GM23338 (cell line): ENCODE measurements around the gene SRP54. TPM values are rescaled to one million over a fixed set of nuclear protein-coding genes. Genes with fewer than 3 reads are reported as not detected.

Source experiments
- ATAC-seq: fragments of 200-7000 bp; cut with Tn5 transposase; 3 replicates; pipeline ENCODE4 v1.9.1; 2020
- DNase-seq: peaks from one replicate; pipeline ENCODE4 v3.0.0-alpha.2; 2015; ENCODE audit warnings: low spot score
- H2AFZ ChIP-seq: fragments of 200-600 bp; sonication (generic); 2 replicates; pipeline ENCODE4 v1.8.0; 2016; ENCODE audit warnings: antibody characterized with exemption, mild to moderate bottlenecking, moderate library complexity
- H3F3A ChIP-seq: fragments of 200-600 bp; sonication (generic); replicated peaks from 2 replicates; pipeline ENCODE4 v1.8.0; 2017; ENCODE audit warnings: antibody characterized with exemption, mixed run types, low read depth
- H3K27ac ChIP-seq: fragments of 200-600 bp; sonication (generic); 2 replicates; pipeline ENCODE4 v1.6.1; 2016; ENCODE audit warnings: low read depth
- H3K27me3 ChIP-seq: fragments of 200-600 bp; sonication (generic); 2 replicates; pipeline ENCODE4 v1.8.0; 2016; ENCODE audit warnings: mild to moderate bottlenecking, mixed run types, moderate library complexity; ENCODE audit not compliant: insufficient read depth
- H3K36me3 ChIP-seq: fragments of 200-600 bp; sonication (generic); 2 replicates; pipeline ENCODE4 v1.8.0; 2016; ENCODE audit warnings: mild to moderate bottlenecking; ENCODE audit not compliant: insufficient read depth
- H3K4me1 ChIP-seq: fragments of 200-600 bp; sonication (generic); 2 replicates; pipeline ENCODE4 v1.8.0; 2016; ENCODE audit warnings: mild to moderate bottlenecking, moderate library complexity; ENCODE audit not compliant: insufficient read depth
- H3K4me2 ChIP-seq: fragments of 200-600 bp; sonication (generic); 2 replicates; pipeline ENCODE4 v1.7.1; 2017; ENCODE audit warnings: mixed run types
- H3K4me3 ChIP-seq: fragments of 200-600 bp; sonication (generic); 2 replicates; pipeline ENCODE4 v1.6.1; 2016; ENCODE audit warnings: mixed run types
- H3K79me2 ChIP-seq: fragments of 200-600 bp; sonication (generic); replicated peaks from 2 replicates; pipeline ENCODE4 v1.8.0; 2017; ENCODE audit warnings: mild to moderate bottlenecking; ENCODE audit not compliant: insufficient read depth
- H3K9me2 ChIP-seq: fragments of 200-600 bp; sonication (generic); 2 replicates; pipeline ENCODE4 v1.8.0; 2017; ENCODE audit not compliant: insufficient read depth
- H4K20me1 ChIP-seq: fragments of 200-600 bp; sonication (generic); replicated peaks from 2 replicates; pipeline ENCODE4 v1.8.0; 2017; ENCODE audit warnings: mild to moderate bottlenecking; ENCODE audit not compliant: insufficient read depth
- H3K27ac Mint-ChIP-seq: 2 replicates; pipeline ENCODE4 v1.8.0; 2020; ENCODE audit warnings: inconsistent platforms, mild to moderate bottlenecking, moderate library complexity, mixed read lengths
- H3K27me3 Mint-ChIP-seq: 3 replicates; pipeline ENCODE4 v1.8.0; 2022; ENCODE audit warnings: low read depth, mild to moderate bottlenecking, moderate library complexity, mixed read lengths, inconsistent platforms; ENCODE audit not compliant: insufficient read depth, poor library complexity
- H3K36me3 Mint-ChIP-seq: 3 replicates; pipeline ENCODE4 v1.8.0; 2021; ENCODE audit warnings: low read depth, mild to moderate bottlenecking, inconsistent platforms, moderate library complexity, mixed read lengths
- H3K4me1 Mint-ChIP-seq: 3 replicates; pipeline ENCODE4 v1.8.0; 2020; ENCODE audit warnings: mild to moderate bottlenecking, inconsistent platforms, mixed read lengths
- H3K4me3 Mint-ChIP-seq: 3 replicates; pipeline ENCODE4 v1.8.0; 2021; ENCODE audit warnings: moderate library complexity, mild to moderate bottlenecking, inconsistent platforms, mixed read lengths
- H3K9me3 Mint-ChIP-seq: 3 replicates; pipeline ENCODE4 v1.8.0; 2020; ENCODE audit warnings: moderate library complexity, mild to moderate bottlenecking, inconsistent platforms, mixed read lengths
- CREB1 ChIP-seq: fragments of 250-450 bp; sonication (Bioruptor Pico); IDR thresholded peaks from 2 replicates; pipeline ENCODE4 v1.5.0; 2020; ENCODE audit warnings: low read depth, mild to moderate bottlenecking, moderate library complexity
- CTCF ChIP-seq, 2 experiments: fragments of 200-600 bp in 1 of 2; sonication (generic) in 1 of 2; conservative IDR thresholded peaks; 2 replicates each; pipeline versions ENCODE4 v1.5.1 to v1.6.1; 2016 to 2017; ENCODE audit warnings: antibody characterized with exemption in 2 of 2, low read depth in 2 of 2, mild to moderate bottlenecking in 2 of 2, moderate library complexity in 1 of 2
- ETS1 ChIP-seq: IDR thresholded peaks from 2 replicates; pipeline ENCODE4 v1.6.1; 2016; ENCODE audit warnings: antibody characterized with exemption
- EZH2 ChIP-seq: fragments of 200-600 bp; sonication (generic); IDR thresholded peaks from one replicate; pipeline ENCODE4 v1.8.0; 2017; ENCODE audit warnings: antibody characterized with exemption, mild to moderate bottlenecking, low read depth; ENCODE audit not compliant: unreplicated experiment
- EZH2phosphoT487 ChIP-seq: fragments of 200-600 bp; sonication (generic); IDR thresholded peaks from one replicate; pipeline ENCODE4 v1.8.1; 2018; ENCODE audit warnings: antibody characterized with exemption; ENCODE audit not compliant: unreplicated experiment
- POLR2AphosphoS5 ChIP-seq: IDR thresholded peaks from 2 replicates; pipeline ENCODE4 v1.6.1; 2016; ENCODE audit warnings: antibody characterized with exemption, low read depth
- REST ChIP-seq: IDR thresholded peaks from one replicate; pipeline ENCODE4 v1.6.1; 2018; ENCODE audit warnings: antibody characterized with exemption; ENCODE audit not compliant: unreplicated experiment
- ZNF114 ChIP-seq: fragments of 250-450 bp; sonication (Bioruptor Pico); IDR thresholded peaks from 2 replicates; pipeline ENCODE4 v1.5.0; 2020; ENCODE audit warnings: mild to moderate bottlenecking, moderate library complexity
- ZNF331 ChIP-seq: fragments of 250-450 bp; sonication (Bioruptor Pico); IDR thresholded peaks from 2 replicates; pipeline ENCODE4 v1.5.0; 2020; ENCODE audit warnings: low read depth, mild to moderate bottlenecking, moderate library complexity
- ZNF462 ChIP-seq: fragments of 250-450 bp; sonication (Bioruptor Pico); IDR thresholded peaks from 2 replicates; pipeline ENCODE4 v1.5.0; 2020; ENCODE audit warnings: mild to moderate bottlenecking, moderate library complexity
- polyA plus RNA-seq: library from polyadenylated mRNA; unstranded; fragments of >200 nt; fragmentation: Nextera tagmentation; extraction: Ambion mirVana; gene quantifications from 2 replicates; pipeline ENCODE4 v1.2.1, GENCODE V29; 2016
- total RNA-seq: library from RNA; depleted of rRNA; stranded (reverse); fragments of >200 nt; shearing (Covaris generic); gene quantifications from 2 replicates; pipeline ENCODE4 v1.2.3, GENCODE V29; 2014

The SRP54 gene
- total and polyA plus RNA-seq, 2 experiments from 2014 or later = 60.4 to 77.5 TPM

GRCh38 chr14:34987180-34987579, 4.4 kb downstream of the SRP54 start:
- no peak overlapping the region for H2AFZ ChIP-seq
- DNase-seq (no peak), ATAC-seq (no peak)
- no peak overlapping the region for H3K27ac ChIP-seq
- H3K79me2 ChIP-seq = peaks cover 88% of the 10 kb centered on the region
- H3K27ac Mint-ChIP-seq = no peak overlapping the region
- H3F3A ChIP-seq = no peaks in the 10 kb centered on the region
- H3K27me3 Mint-ChIP-seq = peaks cover 7% of the 10 kb centered on the region
- no peaks in the 10 kb centered on the region for H3K9me3 Mint-ChIP-seq
- H3K4me3 Mint-ChIP-seq = no peak overlapping the region
- H3K36me3 Mint-ChIP-seq = no peaks in the 10 kb centered on the region; the same call in 2 of the 3 replicates
- no peaks in the 10 kb centered on the region for H3K27me3 ChIP-seq
- no peak overlapping the region for H3K4me3 ChIP-seq
- H3K9me2 ChIP-seq = no peaks in the 10 kb centered on the region
- H3K4me2 ChIP-seq = no peak overlapping the region
- H3K36me3 ChIP-seq = no peaks in the 10 kb centered on the region
- peaks cover 14% of the 10 kb centered on the region for H3K4me1 Mint-ChIP-seq
- H3K4me1 ChIP-seq = peaks cover 4% of the 10 kb centered on the region; the same call in 1 of the 2 replicates
- H4K20me1 ChIP-seq = peaks cover 6% of the 10 kb centered on the region
- TF ChIP-seq CREB1 = no peak
- no peak for TF ChIP-seq ZNF114 (CRISPR knock-in tag)
- TF ChIP-seq EZH2 = no peak
- TF ChIP-seq EZH2phosphoT487 = no peak
- TF ChIP-seq ZNF331 (CRISPR knock-in tag) = no peak
- no peak for TF ChIP-seq POLR2AphosphoS5
- TF ChIP-seq REST = no peak

- H3K4me1 ChIP-seq = no peaks in the 10 kb centered on the region
- no peaks in the 10 kb centered on the region for H3K27me3 ChIP-seq
- no peak for ATAC-seq
- H3K9me2 ChIP-seq = no peaks in the 10 kb centered on the region
- Mint-ChIP-seq H3K9me3 (no peaks in the 10 kb centered on the region), H3K36me3 (no peaks in the 10 kb centered on the region), H3K4me1 (peaks cover 7% of the 10 kb centered on the region), H3K27ac (no peak overlapping the region), H3K27me3 (no peaks in the 10 kb centered on the region), H3K4me3 (no peak overlapping the region)
- H4K20me1 ChIP-seq = peaks cover 6% of the 10 kb centered on the region
- no peak overlapping the region for H3K4me2 ChIP-seq
- H3K4me3 ChIP-seq = no peak overlapping the region
- H2AFZ ChIP-seq = no peak overlapping the region
- peaks cover 98% of the 10 kb centered on the region for H3K79me2 ChIP-seq
- H3K27ac ChIP-seq = no peak overlapping the region
- H3K36me3 ChIP-seq = no peaks in the 10 kb centered on the region
- no peaks in the 10 kb centered on the region for H3F3A ChIP-seq
- no peak for DNase-seq
- no peak for TF ChIP-seq ZNF331 (CRISPR knock-in tag)
- no peak for TF ChIP-seq EZH2phosphoT487
- no peak for TF ChIP-seq ZNF114 (CRISPR knock-in tag)
- TF ChIP-seq ZNF462 (CRISPR knock-in tag) = no peak
- TF ChIP-seq CTCF (conservative IDR thresholded peaks at IDR 0.05; ENCODE audit: low read depth in 2 of 2) = no peak
- no peak for TF ChIP-seq ETS1
Observed at GRCh38 chr14:34989762-34990161, 7.0 kb downstream of the SRP54 start.
